EL (cell line): Measurements from ENCODE around the gene SASH3.
A peak's percentile ranks its signal among the peaks of the same experiment; 100 is the strongest.
"Not testable (repeated sequence)": the region's sequence is repeated elsewhere in the genome, so short reads cannot be mapped to it uniquely, and the experiment has no call there.

Source experiments
- DNase-seq: peaks from one replicate; pipeline ENCODE4 v3.0.0-alpha.2; 2016

The SASH3 gene

DNA sequence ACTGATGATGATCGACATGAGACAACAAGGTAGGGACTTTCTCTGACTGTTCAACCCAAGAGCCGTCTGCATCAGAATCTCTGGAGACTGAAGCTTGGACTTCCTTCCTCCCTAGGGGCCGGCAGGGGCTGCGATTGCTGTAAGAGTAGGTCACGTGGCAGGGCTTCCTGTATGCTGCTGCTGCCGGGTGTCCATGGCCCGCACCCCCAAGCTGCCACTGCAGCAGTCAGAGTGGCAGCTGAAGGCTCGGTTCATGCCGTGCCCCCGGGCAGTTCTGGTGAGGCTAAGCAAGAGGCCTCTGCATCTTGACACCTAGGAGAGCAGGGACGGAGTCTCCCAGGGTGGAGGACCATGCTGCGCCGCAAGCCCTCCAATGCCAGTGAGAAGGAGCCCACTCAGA lies at the start of gene SASH3:
Gene SASH3 (plus strand): TSS at position 203 of the 400 bp plus-strand sequence. CDS start 149 bp downstream, at position 352.
- DNase-seq, result no peak

DNA sequence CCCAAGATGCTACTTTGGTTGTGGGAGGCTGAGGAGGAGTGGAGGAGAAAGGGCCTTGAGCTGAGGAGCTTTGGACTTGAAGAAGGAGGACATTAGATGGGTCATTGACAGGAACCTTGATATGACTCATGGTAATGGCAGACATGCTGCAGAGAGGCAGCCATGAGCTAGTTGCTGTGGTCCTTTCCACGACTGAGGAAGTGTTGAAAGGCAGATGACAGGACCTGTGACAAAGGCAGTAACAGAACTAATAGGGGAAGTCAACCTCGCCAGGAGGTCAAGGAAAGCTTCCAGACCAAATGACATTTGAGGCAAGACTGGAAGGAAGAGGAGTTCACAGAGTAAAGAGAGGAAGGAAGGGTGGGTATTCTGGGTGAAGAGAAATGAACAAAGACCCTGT lies 48.5 kb upstream of the SASH3 start:
- no peak for DNase-seq

DNA sequence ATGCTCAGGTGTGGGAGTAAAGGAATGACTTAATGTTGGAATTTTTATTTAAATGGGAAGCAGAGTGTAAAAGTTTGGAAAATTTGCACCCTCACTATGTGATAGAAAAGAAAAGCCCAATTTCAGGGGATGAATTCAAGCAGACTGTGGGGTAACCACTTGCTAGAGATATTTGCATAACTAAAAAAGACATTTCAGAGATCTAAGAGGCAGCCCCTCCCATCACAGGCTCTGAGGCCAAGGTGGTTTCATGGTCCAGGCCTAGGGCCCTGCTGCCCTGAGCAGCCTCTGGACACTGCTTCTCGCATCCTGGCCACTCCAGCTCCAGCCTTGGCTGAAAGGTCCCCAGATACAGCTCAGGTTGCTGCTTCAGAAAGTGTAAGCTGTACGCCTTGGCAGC lies 46.9 kb upstream of the SASH3 start:
- no peak for DNase-seq

DNA sequence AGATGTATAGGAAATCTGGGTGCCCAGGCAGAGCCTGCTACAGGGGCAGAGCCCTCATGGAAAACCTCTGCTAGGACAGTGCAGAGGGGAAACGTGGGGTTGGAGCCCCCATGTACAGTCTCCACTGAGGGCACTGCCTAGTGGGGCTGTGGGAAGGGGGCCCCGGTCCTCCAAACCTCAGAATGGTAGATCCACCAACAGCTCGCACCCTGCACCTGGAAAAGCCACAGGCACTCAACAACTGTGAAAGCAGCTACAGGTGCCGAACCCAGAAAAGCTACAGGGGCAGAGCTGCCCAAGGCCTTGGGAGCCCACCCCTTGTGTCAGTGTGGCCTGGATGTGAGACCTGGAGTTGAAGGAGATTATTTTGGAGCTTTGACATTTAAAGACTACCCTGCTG lies 46.4 kb upstream of the SASH3 start:
- DNase-seq, result no peak

DNA sequence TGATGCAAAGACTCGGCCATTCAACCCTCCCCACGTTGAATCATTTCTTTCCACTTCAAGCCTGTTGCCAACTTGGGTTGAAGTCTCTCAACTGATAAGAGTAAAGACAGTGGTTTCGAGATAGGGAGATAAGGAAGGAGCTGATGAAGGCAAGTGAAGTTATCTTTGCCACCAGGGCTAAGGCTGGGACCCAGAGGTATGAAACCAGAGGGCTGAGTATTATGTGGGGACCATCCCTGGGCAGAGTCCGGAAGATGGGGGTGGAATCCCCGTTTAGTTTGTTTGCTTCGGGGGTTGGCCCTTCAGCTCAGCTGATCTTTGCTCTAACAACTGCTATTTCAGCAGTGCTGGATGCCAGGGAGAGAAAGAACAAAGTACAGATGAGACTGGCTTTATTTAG lies 43.3 kb upstream of the SASH3 start:
- no peak for DNase-seq

DNA sequence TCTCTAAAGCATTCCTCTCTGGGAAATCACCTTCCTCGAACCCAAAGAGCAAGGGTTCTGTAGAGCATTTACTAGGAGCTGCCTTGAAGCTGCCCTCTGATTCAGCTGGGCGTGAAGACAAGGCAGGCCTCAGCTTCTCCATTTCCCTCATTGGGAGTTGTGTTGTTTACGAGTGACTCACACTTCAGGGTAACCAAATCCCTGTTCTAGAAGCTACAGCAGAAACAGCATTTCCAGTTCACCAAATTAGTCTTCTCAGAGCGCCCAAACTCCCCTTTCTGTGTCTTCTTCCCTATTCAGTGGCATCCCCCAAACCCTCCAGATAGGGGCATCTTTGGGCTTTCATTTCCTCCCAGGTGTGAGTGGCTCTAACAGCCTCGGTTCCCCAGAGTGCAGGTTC lies 41.8 kb upstream of the SASH3 start:
- DNase-seq, result peak; percentile 22

DNA sequence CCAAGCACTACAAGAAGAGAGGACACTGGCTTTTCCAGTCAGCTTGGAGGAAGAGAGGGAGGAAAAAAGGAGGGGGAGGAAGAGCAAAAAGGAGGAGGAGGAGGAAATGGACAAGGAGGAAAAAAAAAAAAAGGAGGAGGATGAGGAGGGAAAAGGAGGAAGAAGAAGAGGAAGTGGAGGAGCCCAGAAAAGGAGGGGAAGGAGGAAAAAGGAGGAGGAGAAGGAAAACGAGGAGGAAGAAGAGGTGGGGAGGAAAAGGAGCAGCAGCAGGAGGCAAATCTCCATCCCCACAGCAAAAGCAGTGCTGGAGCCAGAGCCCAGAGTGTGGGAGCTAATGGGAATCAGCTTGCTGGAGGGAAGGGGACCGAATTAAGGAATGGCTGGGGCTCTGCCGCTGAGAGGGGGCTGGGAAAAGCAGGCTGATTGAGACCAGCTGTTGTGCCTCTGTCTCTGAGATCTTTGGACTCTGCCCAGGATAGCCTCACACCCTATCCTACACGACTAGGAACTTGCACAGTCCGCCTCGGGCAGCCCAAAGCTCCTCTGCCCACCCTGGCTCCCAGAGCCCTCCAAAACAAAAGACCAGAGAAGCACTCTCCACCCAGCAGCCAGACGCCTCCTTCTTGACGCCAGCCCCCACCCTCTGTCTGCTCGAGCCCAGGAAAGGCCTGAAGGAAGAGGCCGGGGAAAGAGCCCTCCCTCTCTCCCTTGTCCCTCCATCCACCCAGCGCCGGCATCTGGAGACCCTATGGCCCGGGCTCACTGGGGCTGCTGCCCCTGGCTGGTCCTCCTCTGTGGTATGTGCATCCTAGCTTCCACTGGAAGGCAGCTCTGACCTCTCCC lies 41.1 kb upstream of the SASH3 start, which contains the start of gene XPNPEP2:
Gene XPNPEP2 (plus strand): TSS at position 514 of the 843 bp plus-strand sequence. CDS start 235 bp downstream, at position 749.
- DNase-seq, result no peak

DNA sequence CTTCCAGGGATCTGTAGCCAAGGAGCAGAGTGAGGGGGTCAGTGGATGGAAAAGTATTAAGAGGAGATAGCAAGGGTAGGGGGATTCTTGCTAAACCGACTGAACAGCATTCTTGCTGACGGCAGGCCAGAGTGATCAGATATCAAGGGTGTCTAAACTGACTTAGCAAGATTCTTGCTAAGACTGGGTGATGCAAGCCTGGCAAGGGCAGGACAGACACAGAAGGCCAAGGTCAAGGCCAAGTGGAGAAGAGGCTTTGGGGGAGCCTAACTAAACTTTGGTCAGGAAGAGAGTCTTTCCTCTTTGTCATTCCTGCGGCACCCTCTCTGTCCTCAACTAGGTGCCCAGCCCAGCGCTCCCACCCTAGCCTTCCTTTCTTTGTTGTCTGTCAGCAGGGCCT lies 40.2 kb upstream of the SASH3 start:
- DNase-seq, result no peak

DNA sequence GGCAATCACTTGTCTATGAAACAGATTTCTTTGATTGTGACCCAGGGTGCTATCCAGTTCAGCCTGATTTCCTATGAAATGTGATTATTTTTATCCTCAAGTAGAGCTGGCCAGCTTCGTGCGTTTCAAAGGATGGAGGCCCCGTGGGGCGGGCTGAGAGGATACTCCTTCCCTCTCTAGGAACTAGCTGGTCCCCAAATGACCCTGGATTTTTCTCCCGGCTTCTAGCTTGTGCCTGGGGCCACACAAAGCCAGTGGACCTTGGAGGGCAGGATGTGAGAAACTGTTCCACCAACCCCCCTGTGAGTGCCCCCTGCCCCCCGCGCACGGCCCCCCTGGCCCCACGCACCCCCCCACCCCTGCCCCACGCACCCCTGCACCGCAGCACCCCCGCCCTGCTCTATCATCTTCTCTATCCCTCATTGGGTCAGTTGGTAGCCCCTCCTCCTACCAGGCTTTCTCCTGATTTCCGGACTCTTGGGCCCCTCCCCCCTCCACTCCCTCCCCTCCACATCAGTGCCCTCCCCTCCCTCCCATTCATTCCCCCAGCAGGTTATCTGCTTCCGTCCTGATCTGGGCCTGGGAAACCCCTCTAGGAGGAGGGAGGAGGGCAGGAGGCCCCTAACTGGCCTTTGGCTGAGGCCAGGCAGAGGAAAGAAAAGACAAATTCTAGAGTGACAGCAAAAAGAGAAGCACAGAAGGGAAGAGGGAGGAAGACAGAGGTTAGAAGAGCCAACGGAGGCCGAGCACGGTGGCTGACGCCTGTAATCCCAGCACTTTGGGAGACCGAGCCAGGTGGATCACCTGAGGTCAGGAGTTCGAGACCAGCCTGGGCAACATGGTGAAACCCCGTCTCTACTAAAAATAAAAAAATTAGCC lies 37.6 kb upstream of the SASH3 start:
- DNase-seq, result no peak

DNA sequence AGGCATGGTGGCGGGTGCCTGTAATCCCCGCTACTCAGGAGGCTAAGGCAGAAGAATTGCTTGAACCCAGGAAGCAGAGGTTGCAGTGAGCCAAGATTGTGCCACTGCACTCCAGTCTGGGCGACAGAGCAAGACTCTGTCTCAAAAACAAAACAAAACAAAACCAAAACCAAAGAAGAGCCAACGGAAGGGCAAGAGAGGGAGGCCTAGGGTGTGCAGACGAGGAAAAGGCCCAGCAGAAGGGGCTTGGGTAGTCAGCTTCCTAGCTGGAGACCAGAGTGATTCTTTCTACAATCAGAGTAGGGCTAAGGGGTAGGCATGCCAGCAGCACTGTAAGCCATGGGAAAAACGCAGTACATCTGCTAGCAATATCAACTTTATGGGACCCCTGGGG lies 37.0 kb upstream of the SASH3 start:
- not testable (repeated sequence) for DNase-seq

DNA sequence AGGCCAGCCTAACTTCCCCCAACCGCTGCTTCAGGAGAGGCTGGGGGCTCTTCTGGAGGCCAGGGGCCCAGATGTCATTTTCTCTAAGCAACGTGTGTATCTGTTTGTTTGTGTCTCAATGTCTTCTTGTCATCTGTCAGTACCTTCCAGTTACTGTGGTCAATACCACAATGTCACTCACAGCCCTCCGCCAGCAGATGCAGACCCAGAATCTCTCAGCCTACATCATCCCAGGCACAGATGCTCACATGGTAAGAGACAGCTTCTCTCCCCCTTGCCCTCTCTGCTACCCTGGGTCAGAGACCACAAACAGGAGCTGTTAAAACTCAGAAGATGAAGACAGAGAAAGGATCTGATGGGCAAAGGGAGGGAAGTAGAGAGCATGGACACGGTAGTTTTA lies 35.9 kb upstream of the SASH3 start:
- no peak for DNase-seq

DNA sequence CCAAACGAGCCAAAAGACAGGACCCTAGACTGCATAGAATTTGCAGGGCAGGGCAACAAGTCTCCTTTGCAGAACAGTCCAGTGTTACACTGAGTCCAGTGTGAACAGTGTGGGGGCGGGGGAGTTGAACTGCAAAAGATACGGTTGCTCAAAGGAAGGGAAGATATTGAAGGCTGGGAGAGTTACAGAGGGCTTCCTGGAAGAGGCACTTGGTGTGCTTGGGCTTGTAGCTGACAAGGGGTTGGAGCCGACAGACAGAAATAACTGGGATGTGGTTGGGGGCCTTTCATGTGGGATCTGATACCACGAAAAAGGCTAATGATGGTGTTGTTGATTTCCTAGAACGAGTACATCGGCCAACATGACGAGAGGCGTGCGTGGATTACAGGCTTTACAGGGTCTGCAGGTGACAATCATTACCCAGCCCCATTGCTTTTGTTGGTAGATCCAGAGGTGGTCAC lies 34.9 kb upstream of the SASH3 start:
- no peak for DNase-seq

DNA sequence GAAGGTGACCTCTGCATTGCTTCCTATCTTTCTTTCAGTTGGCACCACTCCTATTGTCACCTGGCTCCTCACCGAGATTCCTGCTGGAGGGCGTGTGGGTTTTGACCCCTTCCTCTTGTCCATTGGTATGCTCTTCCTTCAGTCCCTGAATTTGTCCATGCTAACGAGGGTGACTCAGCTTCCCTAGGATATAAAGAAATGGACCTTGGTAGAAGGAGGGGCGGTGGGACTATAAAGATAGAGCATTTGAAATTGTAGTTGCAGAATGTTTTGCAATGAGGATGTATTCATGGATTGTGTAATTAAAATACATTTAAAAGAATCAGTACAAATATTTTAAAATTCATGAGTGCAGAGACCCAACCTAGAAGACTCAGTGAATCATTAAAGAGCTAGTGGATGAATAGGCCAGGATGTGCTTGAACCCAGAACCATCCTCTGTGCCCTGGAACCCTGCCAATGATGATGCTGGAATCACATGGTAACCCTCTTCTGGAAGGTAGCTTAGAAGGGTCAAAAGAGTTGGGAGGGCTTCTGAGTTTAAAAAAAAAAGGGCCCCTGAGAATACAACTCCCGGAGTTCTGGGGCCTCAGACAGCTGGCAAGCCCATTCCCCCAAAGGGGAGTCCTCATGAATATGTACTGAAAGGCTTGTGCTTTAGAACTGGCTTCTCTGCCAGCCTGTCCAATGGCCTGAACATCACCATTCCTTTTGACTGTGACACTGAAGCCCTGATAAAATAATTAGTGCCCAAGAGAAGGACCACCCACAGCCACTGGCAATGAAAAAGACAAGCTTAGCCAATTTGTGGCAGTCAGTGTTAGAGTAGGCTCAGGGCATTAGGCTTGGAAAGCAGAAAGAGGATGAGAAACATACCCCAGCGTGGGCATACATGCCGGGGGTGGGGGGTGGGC lies 32.9 kb upstream of the SASH3 start:
- no peak for DNase-seq

DNA sequence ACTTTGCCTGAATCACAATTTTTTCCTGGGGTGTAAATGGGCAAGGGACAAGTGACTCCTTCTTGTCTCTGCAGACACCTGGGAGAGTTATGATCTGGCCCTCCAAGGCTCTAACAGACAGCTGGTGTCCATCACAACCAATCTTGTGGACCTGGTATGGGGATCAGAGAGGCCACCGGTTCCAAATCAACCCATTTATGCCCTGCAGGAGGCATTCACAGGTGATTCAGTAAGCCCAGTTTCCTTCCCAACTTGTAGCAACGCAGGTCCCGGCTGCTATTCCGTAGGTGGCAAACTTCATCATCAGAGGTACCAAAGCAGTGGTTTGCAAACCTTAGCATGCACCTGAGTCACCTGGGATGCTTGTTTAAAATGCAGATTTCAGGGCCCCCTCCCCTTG lies 32.2 kb upstream of the SASH3 start:
- no peak for DNase-seq

DNA sequence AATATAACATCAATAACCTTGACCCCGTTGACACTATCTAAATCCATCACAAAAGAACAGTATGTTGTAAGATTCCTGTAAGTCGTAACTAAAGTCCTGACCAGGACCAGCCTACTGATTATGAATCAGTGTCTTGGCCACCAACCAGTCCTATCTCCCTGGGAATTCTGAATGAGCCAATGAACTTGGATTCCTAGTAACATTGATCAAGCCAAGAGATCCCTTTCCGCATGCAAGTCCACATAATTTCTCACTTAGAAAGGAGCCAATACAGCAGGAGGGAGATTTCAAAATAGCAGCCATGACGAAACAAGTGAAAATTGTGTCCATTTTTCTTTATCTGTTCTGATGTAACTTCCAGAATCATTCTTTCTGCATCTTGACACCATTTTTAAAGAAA lies 31.4 kb upstream of the SASH3 start:
- DNase-seq, result no peak

DNA sequence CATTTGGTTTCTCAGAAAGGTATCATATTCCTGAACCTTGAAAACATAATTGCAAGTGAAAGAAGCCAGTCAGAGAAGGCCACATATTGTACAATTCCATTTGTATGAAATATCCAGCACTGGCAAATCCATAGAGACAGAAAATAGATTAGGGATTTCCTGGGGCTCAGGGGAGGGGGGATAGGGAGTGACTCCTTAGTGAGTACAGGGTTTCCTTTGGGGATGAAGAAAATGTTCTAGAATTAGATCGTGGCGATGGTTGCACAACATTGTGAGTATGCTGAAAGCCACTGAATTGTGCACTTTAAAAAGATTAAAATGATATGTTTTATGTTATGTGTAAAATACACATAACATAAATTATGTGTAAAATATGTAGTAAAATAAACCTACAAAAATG lies 30.7 kb upstream of the SASH3 start:
- DNase-seq, result no peak

DNA sequence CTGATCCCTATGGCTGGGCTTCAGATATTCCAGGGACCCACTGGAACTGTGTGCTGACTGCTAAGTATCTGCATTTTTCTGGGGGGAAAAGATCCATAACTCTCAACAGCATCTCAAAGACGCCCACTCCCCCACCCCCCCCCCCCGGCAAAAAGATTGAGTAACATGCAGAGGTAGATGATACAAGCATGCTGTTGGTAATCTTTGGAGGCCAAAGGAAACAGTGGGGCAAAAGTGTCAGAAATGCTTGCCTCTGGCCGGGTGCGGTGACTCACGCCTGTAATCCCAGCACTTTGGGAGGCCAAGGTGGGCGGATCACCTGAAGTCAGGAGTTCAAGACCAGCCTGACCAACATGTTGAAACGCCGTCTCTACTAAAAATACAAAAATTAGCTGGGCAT lies 28.8 kb upstream of the SASH3 start:
- no peak for DNase-seq

DNA sequence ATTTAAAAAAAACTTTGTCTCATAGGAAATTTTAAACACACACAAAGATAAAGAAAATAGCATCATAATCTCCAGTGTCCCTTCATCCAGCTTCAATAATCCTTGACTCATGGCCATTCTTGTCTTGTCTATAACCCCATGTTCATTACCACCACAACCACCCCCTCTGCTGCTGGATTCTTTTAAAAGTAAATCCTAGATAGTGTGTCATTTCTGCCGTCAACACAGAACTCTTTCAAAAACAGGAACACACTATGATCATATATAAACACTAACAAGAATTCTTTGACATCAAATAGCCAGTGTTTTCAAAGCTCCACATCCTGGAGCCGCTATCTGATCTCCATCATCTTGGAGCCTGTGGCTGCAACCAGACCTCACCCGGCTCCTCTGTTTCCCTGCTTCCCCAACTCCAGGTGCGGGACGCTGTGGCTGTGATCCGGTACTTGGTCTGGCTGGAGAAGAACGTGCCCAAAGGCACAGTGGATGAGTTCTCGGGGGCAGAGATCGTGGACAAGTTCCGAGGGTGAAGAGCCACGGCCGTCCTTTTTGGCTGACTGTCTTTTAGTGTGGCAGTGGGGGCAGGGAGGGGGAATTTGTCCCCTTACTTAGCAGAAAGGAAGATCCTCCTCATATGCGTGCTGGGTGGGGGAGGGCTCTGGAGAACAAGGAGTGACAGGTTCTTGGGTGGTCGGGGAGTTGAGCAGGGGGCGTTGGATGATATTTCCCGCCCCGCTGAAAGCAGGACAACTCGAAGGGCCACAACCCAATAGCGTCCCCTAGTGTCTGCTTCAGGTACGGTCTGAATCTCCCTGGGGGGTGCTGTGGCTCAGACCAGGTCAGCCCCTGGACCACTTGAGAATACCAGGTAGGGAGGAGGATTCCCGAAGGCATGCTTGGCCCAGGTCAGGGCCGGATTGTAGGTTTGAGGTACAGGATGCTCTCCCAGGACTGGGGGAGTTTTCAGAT lies 25.4 kb upstream of the SASH3 start:
- DNase-seq, result no peak

DNA sequence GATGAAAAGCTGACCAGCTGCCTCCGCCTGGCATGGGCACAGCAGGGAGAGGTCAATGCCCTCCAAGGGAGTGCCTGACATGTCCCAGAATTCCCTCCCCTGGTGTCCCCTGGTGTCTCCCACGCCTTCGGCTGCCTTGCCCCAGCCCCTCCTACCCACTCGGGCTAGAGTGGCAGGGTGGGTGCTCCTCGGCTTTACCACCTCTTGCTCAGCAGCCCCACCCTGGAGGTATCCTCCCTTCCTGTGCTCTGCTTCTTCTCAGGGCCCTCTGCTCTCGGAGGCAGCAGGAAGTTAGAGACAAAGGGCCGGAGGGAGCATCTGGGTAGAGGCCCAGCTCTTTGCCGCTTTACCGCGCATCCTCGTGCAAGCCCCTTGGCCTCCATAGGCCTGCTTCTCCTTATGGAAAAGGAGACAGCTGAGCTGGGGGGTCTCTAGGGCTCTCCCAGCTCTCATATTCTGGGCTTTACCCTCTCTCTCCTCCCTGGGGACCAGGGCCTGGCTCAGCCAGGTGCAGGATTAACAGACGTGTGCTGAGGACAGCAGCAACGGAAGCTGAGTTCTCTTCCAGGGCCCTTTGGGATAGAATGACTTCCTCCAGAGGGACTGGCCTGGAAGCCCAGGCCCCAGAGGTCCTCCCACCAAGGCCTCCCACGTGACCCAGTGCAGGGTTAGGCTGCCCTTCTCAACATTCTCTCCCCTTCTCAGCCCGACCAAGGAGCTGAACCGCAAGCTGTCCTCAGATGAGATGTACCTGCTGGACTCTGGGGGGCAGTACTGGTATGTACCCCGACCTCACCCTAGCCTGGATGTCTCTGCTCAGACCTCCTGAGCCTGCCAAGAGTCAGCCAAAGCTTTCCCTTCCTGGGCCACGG lies 23.7 kb upstream of the SASH3 start:
- DNase-seq, result no peak

DNA sequence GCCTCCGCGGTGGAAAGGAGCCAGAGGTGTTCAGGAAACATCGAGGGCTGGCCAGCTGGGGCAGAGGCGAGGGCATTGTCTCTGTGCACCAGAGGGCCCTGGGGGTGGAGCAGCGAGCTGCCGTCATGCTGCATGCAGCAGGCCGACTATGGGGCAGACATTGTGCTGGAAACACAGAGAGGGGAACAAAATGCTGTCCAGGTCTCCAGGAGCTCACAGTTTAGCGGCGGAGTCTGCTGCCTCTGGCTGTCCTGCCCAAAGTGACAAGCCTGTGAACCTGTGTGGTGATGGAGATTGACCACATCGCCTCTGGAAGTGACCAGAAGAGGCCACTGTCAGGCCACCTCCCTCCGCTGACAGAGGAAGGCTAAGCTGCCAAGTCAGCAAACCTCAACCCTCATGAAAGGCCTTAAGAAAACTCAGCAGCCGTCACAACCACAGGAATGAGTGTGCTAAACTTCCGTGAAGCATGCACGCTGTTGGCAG lies 20.1 kb upstream of the SASH3 start:
- peak; percentile 68 for DNase-seq
